CD14-positive monocyte (primary cell): ENCODE measurements around the gene AFG1L. TPM values are rescaled to one million over a fixed set of nuclear protein-coding genes. Genes with fewer than 3 reads are reported as not detected.

Experiments
- DNase-seq, 3 donors: peaks; one replicate each; pipeline ENCODE4 v3.0.0-alpha.2; 2011 to 2022
- H2AFZ ChIP-seq: 2 replicates; pipeline ENCODE4 v1.6.0; 2012; ENCODE audit warnings: mild to moderate bottlenecking, low read depth, low read length, inconsistent platforms; ENCODE audit not compliant: insufficient read depth, poor library complexity, severe bottlenecking
- H3K27ac ChIP-seq, 2 donors: 1 replicate in 1 of 2; 2 replicates in 1 of 2; pipeline ENCODE4 v1.5.1; 2012 to 2013; ENCODE audit warnings: low read length in 2 of 2, control low read depth in 1 of 2, inconsistent platforms in 1 of 2, low read depth in 1 of 2, mild to moderate bottlenecking in 1 of 2
- H3K27me3 ChIP-seq, 2 donors: one replicate each; pipeline versions ENCODE4 v1.6.0 to v1.6.1; 2011 to 2013; ENCODE audit warnings: low read length in 2 of 2; ENCODE audit not compliant: control insufficient read depth in 2 of 2, insufficient read depth in 2 of 2
- H3K36me3 ChIP-seq, 2 donors: replicated peaks in 1 of 2; 1 replicate in 1 of 2; 2 replicates in 1 of 2; pipeline versions ENCODE4 v1.5.1 to v1.6.1; 2012 to 2013; ENCODE audit warnings: low read length in 2 of 2, control low read depth in 1 of 2, inconsistent platforms in 1 of 2, mild to moderate bottlenecking in 1 of 2; ENCODE audit not compliant: insufficient read depth in 2 of 2, control insufficient read depth in 1 of 2
- H3K4me1 ChIP-seq, 2 donors: 1 replicate in 1 of 2; 2 replicates in 1 of 2; pipeline versions ENCODE4 v1.5.1 to v1.6.1; 2012 to 2013; ENCODE audit warnings: low read length in 2 of 2, control low read depth in 1 of 2, inconsistent platforms in 1 of 2, mild to moderate bottlenecking in 1 of 2, moderate library complexity in 1 of 2; ENCODE audit not compliant: insufficient read depth in 2 of 2, control insufficient read depth in 1 of 2
- H3K4me2 ChIP-seq: replicated peaks from 2 replicates; pipeline ENCODE3; 2012; ENCODE audit warnings: low read length, moderate library complexity, mild to moderate bottlenecking; ENCODE audit not compliant: poor library complexity, severe bottlenecking; ENCODE audit errors: extremely low read depth
- H3K4me3 ChIP-seq, 3 experiments: fragments of 200-600 bp in 1 of 3; sonication (generic) in 1 of 3; replicated peaks in 1 of 3; 1 replicate in 2 of 3; 2 replicates in 1 of 3; pipeline ENCODE4 v1.5.1; 2011 to 2013; ENCODE audit warnings: low read length in 3 of 3, mild to moderate bottlenecking in 3 of 3, control low read depth in 2 of 3, low read depth in 2 of 3, inconsistent platforms in 1 of 3, moderate library complexity in 1 of 3
- H3K79me2 ChIP-seq: 2 replicates; pipeline ENCODE4 v1.6.0; 2012; ENCODE audit warnings: mild to moderate bottlenecking, control low read depth, inconsistent platforms, low read length, moderate library complexity; ENCODE audit not compliant: insufficient read depth
- H3K9ac ChIP-seq: 2 replicates; pipeline ENCODE4 v1.6.0; 2017; ENCODE audit warnings: low read length, mild to moderate bottlenecking; ENCODE audit not compliant: insufficient read depth, poor library complexity, severe bottlenecking
- H3K9me3 ChIP-seq, 2 donors: replicated peaks in 1 of 2; 1 replicate in 1 of 2; 2 replicates in 1 of 2; pipeline versions ENCODE4 v1.5.1 to v1.6.1; 2012 to 2013; ENCODE audit warnings: low read length in 2 of 2, control low read depth in 1 of 2; ENCODE audit not compliant: control insufficient read depth in 1 of 2, insufficient read depth in 1 of 2
- H4K20me1 ChIP-seq: 2 replicates; pipeline ENCODE4 v1.6.0; 2012; ENCODE audit warnings: mild to moderate bottlenecking, low read length, control low read depth, moderate library complexity; ENCODE audit not compliant: insufficient read depth
- H3K27ac Mint-ChIP-seq, 7 donors: one replicate each; pipeline ENCODE4 v1.8.0; 2020; ENCODE audit warnings: mild to moderate bottlenecking in 7 of 7, mixed read lengths in 7 of 7, moderate library complexity in 6 of 7, inconsistent platforms in 2 of 7
- H3K27me3 Mint-ChIP-seq, 3 donors: one replicate each; pipeline ENCODE4 v1.8.0; 2021 to 2022; ENCODE audit warnings: low read depth in 3 of 3, mild to moderate bottlenecking in 3 of 3, mixed read lengths in 3 of 3, moderate library complexity in 3 of 3, inconsistent platforms in 1 of 3
- H3K36me3 Mint-ChIP-seq, 2 donors: one replicate each; pipeline ENCODE4 v1.8.0; 2020; ENCODE audit warnings: mixed read lengths in 2 of 2, inconsistent platforms in 1 of 2, mild to moderate bottlenecking in 1 of 2
- H3K4me1 Mint-ChIP-seq: one replicate; pipeline ENCODE4 v1.8.0; 2020; ENCODE audit warnings: mild to moderate bottlenecking, mixed read lengths
- H3K4me3 Mint-ChIP-seq, 2 donors: one replicate each; pipeline ENCODE4 v1.8.0; 2020; ENCODE audit warnings: mild to moderate bottlenecking in 2 of 2, mixed read lengths in 2 of 2, moderate library complexity in 1 of 2
- H3K9me3 Mint-ChIP-seq, 7 donors: one replicate each; pipeline ENCODE4 v1.8.0; 2020 to 2022; ENCODE audit warnings: mixed read lengths in 7 of 7, mild to moderate bottlenecking in 6 of 7, moderate library complexity in 6 of 7, inconsistent platforms in 2 of 7
- CTCF ChIP-seq: fragments of 200-600 bp; IDR thresholded peaks from one replicate; pipeline ENCODE4 v1.8.0; 2022; ENCODE audit warnings: antibody characterized with exemption, mild to moderate bottlenecking
- WGBS: methylation state at CpG from one replicate; pipeline ENCODE4 v1.1.5; 2013; ENCODE audit warnings: missing lambda C conversion rate; ENCODE audit not compliant: insufficient coverage; 5-methylcytosine and 5-hydroxymethylcytosine counted together
- intact Hi-C, 2 donors: fragments of 100-400 bp; cut with micrococcal nuclease; formaldehyde crosslinking; loops; one replicate each; pipeline versions ENCODE4 v1.15.0 to v1.15.1; 2023
- polyA plus RNA-seq, 3 donors: library from polyadenylated mRNA; depleted of rRNA in 1 of 3; unstranded in 2 of 3; stranded (reverse) in 1 of 3; fragments of 300-500 nt in 2 of 3; fragments of >200 nt in 1 of 3; fragmentation: Illumina TruSeq in 2 of 3; gene quantifications; 1 replicate in 2 of 3; 2 replicates in 1 of 3; pipeline ENCODE4 v1.2.3, GENCODE V29; 2012 to 2021

Gene AFG1L
- polyA plus RNA-seq, 3 donors = 0.95 to 2.8 (median 2.7) TPM

GRCh38 chr6:108341372-108341771 is 46.5 kb downstream of the AFG1L start:
- Histone ChIP-seq H3K9me3 (no peaks in the 10 kb centered on the region), H3K27me3 (no peaks in the 10 kb centered on the region), H3K79me2 (no peaks in the 10 kb centered on the region), H3K9ac (no peak overlapping the region), H3K4me2 (no peak overlapping the region), H3K4me3 (no peak overlapping the region), H3K36me3 (no peaks in the 10 kb centered on the region), H4K20me1 (no peaks in the 10 kb centered on the region), H3K27ac (no peak overlapping the region), H2AFZ (no peak overlapping the region), H3K4me1 (no peaks in the 10 kb centered on the region)
- Mint-ChIP-seq H3K36me3 (peaks cover 3 to 19% of the 10 kb centered on the region in 2 donors), H3K4me1 (peaks cover 6% of the 10 kb centered on the region), H3K27ac (no peak overlapping the region), H3K9me3 (no peaks in the 10 kb centered on the region), H3K4me3 (no peak overlapping the region), H3K27me3 (no peaks in the 10 kb centered on the region)
- no peak for DNase-seq
- intact Hi-C loops = no loop called here
- no peak for TF ChIP-seq CTCF
- WGBS = 100% methylated on average over 1 of the region's 2 CpGs

- Histone ChIP-seq H3K4me1 (no peaks in the 10 kb centered on the region), H3K9me3 (no peaks in the 10 kb centered on the region), H3K36me3 (no peaks in the 10 kb centered on the region), H3K9ac (no peak overlapping the region), H3K27me3 (no peaks in the 10 kb centered on the region), H4K20me1 (no peaks in the 10 kb centered on the region), H3K27ac (no peak overlapping the region), H3K4me2 (no peak overlapping the region), H2AFZ (no peak overlapping the region), H3K79me2 (no peaks in the 10 kb centered on the region), H3K4me3 (no peak overlapping the region)
- DNase-seq = no peak
- intact Hi-C loops = no loop called here
- no peaks in the 10 kb centered on the region for H3K27me3 Mint-ChIP-seq
- H3K9me3 Mint-ChIP-seq = peaks cover 0 to 2% (median 0%) of the 10 kb centered on the region in 7 donors
- H3K4me1 Mint-ChIP-seq = peaks cover 11% of the 10 kb centered on the region
- H3K4me3 Mint-ChIP-seq = no peak overlapping the region
- H3K27ac Mint-ChIP-seq = no peak overlapping the region
- H3K36me3 Mint-ChIP-seq = peaks cover 9 to 17% of the 10 kb centered on the region in 2 donors
- 100% methylated on average over 1 of the region's 5 CpGs for WGBS
- TF ChIP-seq CTCF = no peak
These were observed 49.0 kb downstream of the AFG1L start for GRCh38 chr6:108343894-108344293.
